GM20000 (cell line): ENCODE measurements around the gene SNX5.

Source experiments
- DNase-seq: peaks from one replicate; pipeline ENCODE4 v3.0.0; 2012; ENCODE audit warnings: low spot score
- TF ChIP-seq, protein P1 (sequence below): IDR thresholded peaks from 2 replicates; pipeline ENCODE4 v1.5.1; 2012; ENCODE audit warnings: mild to moderate bottlenecking, control low read depth; ENCODE audit errors: extremely low read depth, missing control alignments

Gene SNX5

DNA sequence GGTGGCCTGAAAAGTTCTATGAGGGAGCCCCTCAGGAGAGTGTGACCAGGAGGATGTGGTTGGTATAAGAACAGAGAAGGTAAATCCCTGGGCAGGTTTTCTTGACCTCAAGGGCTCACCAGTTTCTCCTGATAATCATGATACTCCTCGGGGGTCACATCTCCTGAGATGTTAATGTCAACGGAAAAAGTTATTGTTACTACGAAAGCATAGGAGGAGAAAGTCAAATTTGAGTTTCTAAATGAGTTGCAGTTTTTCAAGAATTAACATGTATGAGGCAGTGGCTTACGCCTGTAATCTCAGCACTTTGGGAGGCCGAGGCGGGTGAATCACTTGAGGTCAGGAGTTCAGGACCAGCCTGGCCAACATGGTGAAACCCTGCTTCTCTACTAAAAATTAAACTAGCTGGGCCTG lies 23.6 kb upstream of the SNX5 start:
- TF ChIP-seq, protein P1, sequence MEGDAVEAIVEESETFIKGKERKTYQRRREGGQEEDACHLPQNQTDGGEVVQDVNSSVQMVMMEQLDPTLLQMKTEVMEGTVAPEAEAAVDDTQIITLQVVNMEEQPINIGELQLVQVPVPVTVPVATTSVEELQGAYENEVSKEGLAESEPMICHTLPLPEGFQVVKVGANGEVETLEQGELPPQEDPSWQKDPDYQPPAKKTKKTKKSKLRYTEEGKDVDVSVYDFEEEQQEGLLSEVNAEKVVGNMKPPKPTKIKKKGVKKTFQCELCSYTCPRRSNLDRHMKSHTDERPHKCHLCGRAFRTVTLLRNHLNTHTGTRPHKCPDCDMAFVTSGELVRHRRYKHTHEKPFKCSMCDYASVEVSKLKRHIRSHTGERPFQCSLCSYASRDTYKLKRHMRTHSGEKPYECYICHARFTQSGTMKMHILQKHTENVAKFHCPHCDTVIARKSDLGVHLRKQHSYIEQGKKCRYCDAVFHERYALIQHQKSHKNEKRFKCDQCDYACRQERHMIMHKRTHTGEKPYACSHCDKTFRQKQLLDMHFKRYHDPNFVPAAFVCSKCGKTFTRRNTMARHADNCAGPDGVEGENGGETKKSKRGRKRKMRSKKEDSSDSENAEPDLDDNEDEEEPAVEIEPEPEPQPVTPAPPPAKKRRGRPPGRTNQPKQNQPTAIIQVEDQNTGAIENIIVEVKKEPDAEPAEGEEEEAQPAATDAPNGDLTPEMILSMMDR, result no peak
- DNase-seq, result no peak

DNA sequence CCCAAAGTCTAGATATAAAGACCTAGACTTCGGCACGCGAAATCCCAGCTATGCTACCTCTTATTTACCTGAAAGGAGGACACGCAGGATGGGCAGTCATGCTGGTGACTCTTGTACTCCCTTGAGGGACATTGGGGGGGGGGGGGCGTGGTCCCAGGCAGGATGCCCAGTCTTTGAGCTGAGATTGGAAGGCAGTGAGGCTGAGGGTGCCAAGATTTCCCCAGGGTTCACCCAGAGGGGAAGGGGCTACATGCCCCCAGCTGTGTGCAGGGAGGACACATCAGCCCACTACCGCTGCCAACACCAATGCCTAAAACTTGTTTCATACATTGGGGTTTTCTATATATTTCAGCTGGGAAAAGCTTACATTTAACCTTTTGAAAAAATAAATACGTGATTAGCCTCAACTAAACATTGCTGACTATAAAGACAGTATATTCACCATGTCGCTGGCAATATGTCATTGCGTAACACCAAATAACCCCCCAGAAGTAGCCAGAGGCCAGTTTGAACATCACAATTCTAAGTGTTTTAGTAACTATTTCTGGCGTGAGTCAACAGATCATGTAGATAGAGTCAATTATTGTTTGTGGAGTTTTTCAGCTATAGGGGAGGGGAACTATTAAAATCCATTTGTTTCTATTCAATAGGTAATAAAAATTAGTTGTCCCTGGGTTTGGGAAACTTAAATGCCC lies 21.8 kb upstream of the SNX5 start:
- TF ChIP-seq, protein P1, result no peak
- no peak for DNase-seq

DNA sequence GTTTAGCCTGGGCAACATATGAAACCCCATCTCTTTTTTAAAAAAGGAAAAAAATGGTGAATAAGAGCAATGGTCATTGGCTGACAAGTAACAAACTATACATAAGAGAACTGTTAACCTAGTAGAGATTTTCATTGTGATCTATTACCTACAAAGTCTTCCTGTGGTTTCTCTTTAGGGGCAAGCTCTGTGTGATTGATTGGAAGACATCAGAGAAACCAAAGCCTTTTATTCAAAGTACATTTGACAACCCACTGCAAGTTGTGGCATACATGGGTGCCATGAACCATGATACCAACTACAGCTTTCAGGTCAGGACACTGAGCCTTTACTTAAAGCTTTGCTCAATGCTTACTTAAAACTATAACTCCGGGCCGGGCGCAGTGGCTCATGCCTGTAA lies 19.4 kb upstream of the SNX5 start:
- no peak for DNase-seq
- TF ChIP-seq, protein P1, result no peak

DNA sequence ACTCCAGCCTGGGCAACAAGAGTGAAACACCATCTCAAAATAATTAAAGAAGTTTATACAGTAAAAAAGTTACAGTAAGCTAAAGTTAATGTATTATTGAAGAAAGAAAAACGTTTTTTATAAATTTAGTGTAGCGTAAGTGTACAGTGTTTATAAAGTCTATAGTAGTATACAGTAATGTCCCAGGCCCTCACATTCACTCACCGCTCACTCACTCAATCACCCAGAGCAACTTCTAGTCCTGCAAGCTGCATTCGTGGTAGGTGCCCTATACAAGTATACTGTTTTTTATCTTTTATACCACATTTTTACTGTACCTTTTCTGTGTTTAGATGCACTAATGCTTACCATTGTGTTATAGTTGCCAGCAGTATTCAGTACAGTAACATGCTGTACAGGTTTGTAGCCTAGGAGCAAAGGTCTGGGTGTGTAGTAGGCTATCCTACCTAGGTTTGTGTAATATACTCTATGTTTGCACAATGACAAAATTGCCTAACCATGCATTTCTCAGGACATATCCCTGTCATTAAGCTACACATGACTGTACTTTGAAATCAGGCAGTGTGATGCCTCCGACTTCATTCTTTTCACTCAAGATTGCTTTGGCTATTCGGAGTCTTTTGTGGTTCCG lies 16.9 kb upstream of the SNX5 start:
- no peak for DNase-seq
- TF ChIP-seq, protein P1, result no peak

DNA sequence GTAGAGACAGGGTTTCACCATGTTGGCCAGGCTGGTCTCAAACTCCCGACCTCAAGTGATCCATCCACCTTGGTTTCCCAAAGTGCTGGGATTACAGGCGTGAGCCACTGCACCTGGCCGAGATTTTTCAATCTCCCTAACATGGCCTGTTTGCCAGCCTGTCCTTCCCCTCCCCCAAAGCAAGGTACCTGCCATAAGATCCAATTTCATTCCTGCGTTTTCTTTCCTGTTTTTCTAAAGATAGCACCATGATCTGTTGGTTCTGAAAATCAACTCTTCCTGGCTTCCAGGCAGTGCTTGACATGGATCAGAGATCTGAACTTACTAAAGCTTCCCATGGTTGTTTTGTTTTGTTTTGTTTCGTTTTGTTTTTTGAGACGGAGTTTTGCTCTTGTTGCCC lies 7.7 kb upstream of the SNX5 start:
- TF ChIP-seq, protein P1, result no peak
- no peak for DNase-seq

DNA sequence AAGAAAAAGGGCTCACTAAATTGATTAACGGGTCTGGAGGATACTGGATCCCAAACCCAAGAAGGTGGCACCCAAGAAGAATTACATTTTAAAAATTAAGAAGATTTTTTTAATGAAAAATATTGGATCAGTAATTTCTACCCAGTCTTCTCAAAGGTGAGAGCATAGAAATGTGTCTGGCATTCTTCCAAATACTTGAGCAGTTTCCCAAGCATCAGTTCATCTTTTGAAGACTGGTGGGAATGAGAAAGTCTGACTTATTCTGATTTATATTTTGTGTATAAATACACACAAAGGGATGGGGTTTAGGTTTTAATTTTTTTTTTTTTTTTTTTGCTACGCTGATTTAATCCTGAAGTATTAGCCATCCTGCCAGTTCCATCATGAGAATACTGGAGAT lies 3.5 kb upstream of the SNX5 start:
- TF ChIP-seq, protein P1, result no peak

DNA sequence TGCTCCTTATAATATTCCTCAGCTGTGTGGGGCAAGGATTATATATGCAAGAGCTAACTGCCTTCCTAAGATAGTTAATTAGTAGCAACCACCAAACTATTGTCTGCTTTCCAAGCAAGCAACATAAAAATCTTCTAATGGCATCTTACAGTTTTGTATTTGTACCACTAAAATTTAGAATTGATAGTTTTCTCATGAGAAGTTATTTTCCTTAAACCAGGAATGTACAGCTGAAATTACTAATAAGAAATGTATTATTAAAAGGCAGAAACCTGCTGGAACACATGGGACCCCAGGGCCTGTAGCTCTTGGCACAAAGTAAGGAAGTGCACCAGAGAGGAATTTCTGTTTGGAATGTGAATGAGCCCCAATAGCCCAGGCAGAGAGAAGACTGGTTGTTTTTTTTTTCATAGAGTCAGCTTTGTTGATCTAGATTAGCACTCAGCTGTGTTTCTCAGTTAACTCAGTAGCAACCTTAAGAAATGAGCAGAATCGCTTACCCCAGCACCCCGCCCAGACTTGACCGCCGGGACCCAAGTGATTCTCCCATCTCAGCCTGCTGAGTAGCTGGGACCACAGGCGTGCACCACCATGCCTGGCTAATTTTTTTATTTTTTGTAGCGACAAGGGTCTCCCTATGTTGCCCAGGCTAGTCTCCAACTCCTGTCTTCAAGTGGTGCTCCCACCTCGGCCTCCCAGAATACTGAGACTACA lies 2.9 kb upstream of the SNX5 start:
- no peak for DNase-seq
- TF ChIP-seq, protein P1, result no peak

More for the DNA sequence above, 3.5 kb upstream of the SNX5 start:
- no peak for DNase-seq
